Karpas-422 (cell line): ENCODE measurements around the gene SHISAL1. TPM values are rescaled to one million over a fixed set of nuclear protein-coding genes. Genes with fewer than 3 reads are reported as not detected.

Experiments used
- DNase-seq: peaks from one replicate; pipeline ENCODE4 v3.0.0-alpha.2; 2015
- H2AFZ ChIP-seq: fragments of 200-600 bp; sonication (generic); 2 replicates; pipeline ENCODE4 v1.6.1; 2014; ENCODE audit warnings: antibody characterized with exemption, low read length, mixed read lengths
- H3K27ac ChIP-seq: fragments of 200-600 bp; sonication (generic); 2 replicates; pipeline ENCODE4 v1.5.1; 2014; ENCODE audit warnings: mild to moderate bottlenecking, low read length, moderate library complexity
- H3K27me3 ChIP-seq: fragments of 200-600 bp; sonication (generic); 2 replicates; pipeline ENCODE4 v1.6.1; 2014; ENCODE audit warnings: low read length, mixed read lengths
- H3K36me3 ChIP-seq: fragments of 200-600 bp; sonication (generic); 2 replicates; pipeline ENCODE4 v1.6.1; 2014; ENCODE audit warnings: low read length, mixed read lengths; ENCODE audit not compliant: insufficient read depth
- H3K4me1 ChIP-seq: fragments of 200-600 bp; sonication (generic); 2 replicates; pipeline ENCODE4 v1.6.1; 2014; ENCODE audit warnings: mild to moderate bottlenecking, low read length, mixed read lengths
- H3K4me2 ChIP-seq: fragments of 200-600 bp; sonication (generic); 2 replicates; pipeline ENCODE4 v1.6.1; 2014; ENCODE audit warnings: low read length, low read depth, mild to moderate bottlenecking; ENCODE audit not compliant: poor library complexity, severe bottlenecking
- H3K4me3 ChIP-seq: fragments of 200-600 bp; sonication (generic); 2 replicates; pipeline ENCODE4 v1.5.1; 2014; ENCODE audit warnings: mild to moderate bottlenecking, antibody characterized with exemption, low read length, mixed read lengths
- H3K79me2 ChIP-seq: fragments of 200-600 bp; sonication (generic); 2 replicates; pipeline ENCODE4 v1.6.1; 2014; ENCODE audit warnings: mild to moderate bottlenecking, low read length, mixed read lengths
- H3K9ac ChIP-seq: fragments of 200-600 bp; sonication (generic); 2 replicates; pipeline ENCODE4 v1.6.0; 2014; ENCODE audit warnings: low read length
- H3K9me2 ChIP-seq: fragments of 200-600 bp; sonication (generic), shearing (Covaris generic); replicated peaks from 2 replicates; pipeline ENCODE4 v1.6.0; 2014; ENCODE audit warnings: mild to moderate bottlenecking, low read length, moderate library complexity; ENCODE audit not compliant: insufficient read depth
- H3K9me3 ChIP-seq: fragments of 300-700, 200-600 bp; sonication (generic); 2 replicates; pipeline ENCODE4 v1.6.1; 2014; ENCODE audit warnings: low read length, mixed read lengths
- H4K20me1 ChIP-seq: fragments of 200-600 bp; sonication (generic); 2 replicates; pipeline ENCODE4 v1.6.1; 2014; ENCODE audit warnings: mild to moderate bottlenecking, antibody characterized with exemption, low read length, low read depth; ENCODE audit not compliant: insufficient read depth
- total RNA-seq: library from RNA; depleted of rRNA; stranded (reverse); fragments of >200 nt; shearing (Covaris generic); gene quantifications from 2 replicates; pipeline ENCODE4 v1.2.3, GENCODE V29; 2014; ENCODE audit warnings: low replicate concordance

Gene SHISAL1
- total RNA-seq, 1 experiment from 2014 or later: not detected

- Histone ChIP-seq H3K36me3 (no peaks in the 10 kb centered on the region), H3K4me3 (no peak overlapping the region), H3K9ac (no peak overlapping the region), H3K27me3 (no peaks in the 10 kb centered on the region), H3K9me2 (no peaks in the 10 kb centered on the region), H3K4me1 (no peaks in the 10 kb centered on the region), H3K9me3 (0 out of 2 replicates have a peak, but pooled peaks cover 3% of the 10 kb centered on the region), H3K27ac (no peak overlapping the region), H2AFZ (no peak overlapping the region), H3K4me2 (no peak overlapping the region), H3K79me2 (no peaks in the 10 kb centered on the region), H4K20me1 (0 out of 2 replicates have a peak, but pooled peaks cover 5% of the 10 kb centered on the region)
- no peak for DNase-seq
Measured at GRCh38 chr22:44333847-44334635, 21.3 kb upstream of the SHISAL1 start.

GRCh38 chr22:44332946-44333345, 20.2 kb upstream of the SHISAL1 start:
- Histone ChIP-seq H3K4me2 (no peak overlapping the region), H3K9me3 (0 out of 2 replicates have a peak, but pooled peaks cover 3% of the 10 kb centered on the region), H3K9ac (no peak overlapping the region), H3K27me3 (no peaks in the 10 kb centered on the region), H3K9me2 (no peaks in the 10 kb centered on the region), H3K4me1 (no peaks in the 10 kb centered on the region), H3K4me3 (no peak overlapping the region), H3K36me3 (no peaks in the 10 kb centered on the region), H3K27ac (no peak overlapping the region), H2AFZ (no peak overlapping the region), H4K20me1 (0 out of 2 replicates have a peak, but pooled peaks cover 5% of the 10 kb centered on the region), H3K79me2 (no peaks in the 10 kb centered on the region)
- no peak for DNase-seq

- no peak for DNase-seq
- no peaks in the 10 kb centered on the region for H3K36me3 ChIP-seq
- no peak overlapping the region for H3K9ac ChIP-seq
- H2AFZ ChIP-seq: no peak overlapping the region
- no peak overlapping the region for H3K27ac ChIP-seq
- H3K27me3 ChIP-seq: no peaks in the 10 kb centered on the region
- H3K4me3 ChIP-seq: no peak overlapping the region
- H3K9me3 ChIP-seq: 0 out of 2 replicates have a peak, but pooled peaks cover 3% of the 10 kb centered on the region
- no peak overlapping the region for H3K4me2 ChIP-seq
- 0 out of 2 replicates have a peak, but pooled peaks cover 5% of the 10 kb centered on the region for H4K20me1 ChIP-seq
- H3K79me2 ChIP-seq: no peaks in the 10 kb centered on the region
- H3K4me1 ChIP-seq: no peaks in the 10 kb centered on the region
- no peaks in the 10 kb centered on the region for H3K9me2 ChIP-seq
Measured at GRCh38 chr22:44331881-44332714, 19.3 kb upstream of the SHISAL1 start.

GRCh38 chr22:44330744-44331660, 18.3 kb upstream of the SHISAL1 start:
- Histone ChIP-seq H3K36me3 (no peaks in the 10 kb centered on the region), H3K79me2 (no peaks in the 10 kb centered on the region), H3K4me3 (no peak overlapping the region), H2AFZ (no peak overlapping the region), H4K20me1 (0 out of 2 replicates have a peak, but pooled peaks cover 5% of the 10 kb centered on the region), H3K9me3 (0 out of 2 replicates have a peak, but pooled peaks cover 3% of the 10 kb centered on the region), H3K4me1 (no peaks in the 10 kb centered on the region), H3K4me2 (no peak overlapping the region), H3K27ac (no peak overlapping the region), H3K27me3 (no peaks in the 10 kb centered on the region), H3K9ac (no peak overlapping the region), H3K9me2 (no peaks in the 10 kb centered on the region)
- no peak for DNase-seq

DNA sequence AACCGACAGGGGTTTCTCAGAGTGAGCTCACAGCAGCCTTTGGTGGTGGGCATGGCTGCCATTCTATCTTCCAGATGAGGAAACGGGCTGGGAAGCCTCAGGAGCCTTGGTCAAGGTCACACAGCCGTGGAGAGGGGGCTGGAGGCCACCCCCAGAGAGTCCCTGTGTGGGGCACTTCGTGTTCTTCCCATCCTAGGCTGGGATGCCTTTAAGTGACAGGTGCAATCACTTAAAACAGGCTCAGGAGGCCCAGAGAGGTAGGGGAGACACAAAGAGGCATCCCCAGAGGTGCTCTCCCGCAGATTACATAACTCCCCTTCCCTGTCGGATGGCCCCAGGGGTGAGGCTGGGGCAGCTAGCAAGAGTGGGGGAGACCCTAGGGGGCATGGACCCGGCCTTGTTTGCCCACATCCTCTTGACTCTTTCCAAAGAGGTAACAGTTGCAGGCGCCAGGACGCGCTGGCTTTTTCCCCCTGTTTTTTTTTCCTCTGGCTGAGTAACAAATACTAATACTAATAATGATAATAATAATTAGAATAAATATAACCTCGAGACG, 17.5 kb upstream of the SHISAL1 start:
- no peak overlapping the region for H3K27ac ChIP-seq
- DNase-seq: no peak
- no peak overlapping the region for H3K4me2 ChIP-seq
- H3K27me3 ChIP-seq: no peaks in the 10 kb centered on the region
- no peaks in the 10 kb centered on the region for H3K79me2 ChIP-seq
- H3K9me3 ChIP-seq: 0 out of 2 replicates have a peak, but pooled peaks cover 3% of the 10 kb centered on the region
- no peak overlapping the region for H3K4me3 ChIP-seq
- H3K36me3 ChIP-seq: no peaks in the 10 kb centered on the region
- H4K20me1 ChIP-seq: 0 out of 2 replicates have a peak, but pooled peaks cover 5% of the 10 kb centered on the region
- no peak overlapping the region for H3K9ac ChIP-seq
- H3K4me1 ChIP-seq: no peaks in the 10 kb centered on the region
- no peak overlapping the region for H2AFZ ChIP-seq
- no peaks in the 10 kb centered on the region for H3K9me2 ChIP-seq

DNA sequence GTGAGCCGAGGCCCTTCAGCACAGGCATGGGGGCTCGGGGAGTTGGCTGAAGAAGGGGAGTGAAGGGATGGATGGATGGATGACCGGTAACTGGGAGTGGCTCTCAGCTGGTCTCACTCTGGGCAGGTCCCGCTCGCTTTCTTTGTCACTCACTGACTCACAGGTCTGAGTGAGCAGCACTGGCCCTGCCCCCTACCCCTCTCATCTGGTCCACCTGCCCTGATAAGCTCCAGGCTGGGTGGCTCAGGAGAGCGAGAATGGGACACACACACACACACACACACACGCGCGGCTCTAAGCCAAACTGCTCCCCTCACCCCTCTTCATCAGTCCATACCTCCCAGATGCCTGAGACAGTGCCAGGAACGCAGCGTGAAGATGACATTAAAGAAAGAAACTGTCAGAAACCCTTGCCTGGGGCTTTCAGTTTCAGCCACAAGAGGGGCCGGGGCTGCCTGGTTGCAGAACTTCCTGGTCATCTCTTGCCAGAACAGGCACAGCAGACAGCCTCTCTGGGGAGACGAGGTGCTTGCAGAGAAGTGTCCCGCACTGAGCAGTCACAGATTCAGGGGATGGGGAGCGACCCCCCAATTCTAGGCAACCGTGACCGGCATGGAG, 16.5 kb upstream of the SHISAL1 start:
- no peaks in the 10 kb centered on the region for H3K36me3 ChIP-seq
- H3K9ac ChIP-seq: no peak overlapping the region
- no peaks in the 10 kb centered on the region for H3K9me2 ChIP-seq
- no peaks in the 10 kb centered on the region for H3K4me1 ChIP-seq
- no peaks in the 10 kb centered on the region for H3K9me3 ChIP-seq
- H3K4me3 ChIP-seq: no peak overlapping the region
- H3K27me3 ChIP-seq: no peaks in the 10 kb centered on the region
- no peaks in the 10 kb centered on the region for H3K79me2 ChIP-seq
- no peak overlapping the region for H3K27ac ChIP-seq
- 0 out of 2 replicates have a peak, but pooled peaks cover 7% of the 10 kb centered on the region for H4K20me1 ChIP-seq
- DNase-seq: no peak
- no peak overlapping the region for H2AFZ ChIP-seq
- H3K4me2 ChIP-seq: no peak overlapping the region

DNA sequence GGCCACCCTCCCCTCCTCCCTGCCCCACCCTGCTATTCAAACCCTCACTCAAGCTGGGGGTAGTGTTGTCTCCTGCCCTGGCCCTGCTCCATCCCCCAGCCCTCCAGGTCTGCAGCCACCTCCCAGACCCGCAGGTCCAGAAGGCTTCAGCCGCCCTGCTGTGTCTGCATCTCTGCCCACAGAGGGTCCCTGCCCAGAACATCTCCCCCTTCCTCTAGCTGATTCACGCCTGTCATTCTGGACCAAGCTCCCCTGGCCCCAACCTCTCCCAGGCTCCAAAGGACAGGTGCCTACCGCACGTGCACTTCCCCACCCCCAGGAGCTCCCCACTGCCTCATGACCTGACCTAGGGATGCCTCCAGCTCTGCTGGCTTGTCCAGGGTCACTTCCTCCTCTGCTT, 16.0 kb upstream of the SHISAL1 start:
- H3K79me2 ChIP-seq: no peaks in the 10 kb centered on the region
- no peak overlapping the region for H2AFZ ChIP-seq
- H3K9ac ChIP-seq: no peak overlapping the region
- H3K9me2 ChIP-seq: no peaks in the 10 kb centered on the region
- no peaks in the 10 kb centered on the region for H3K36me3 ChIP-seq
- H3K4me3 ChIP-seq: no peak overlapping the region
- no peaks in the 10 kb centered on the region for H3K9me3 ChIP-seq
- no peaks in the 10 kb centered on the region for H3K27me3 ChIP-seq
- no peak overlapping the region for H3K27ac ChIP-seq
- no peak overlapping the region for H3K4me2 ChIP-seq
- no peaks in the 10 kb centered on the region for H3K4me1 ChIP-seq
- no peak for DNase-seq
- 0 out of 2 replicates have a peak, but pooled peaks cover 7% of the 10 kb centered on the region for H4K20me1 ChIP-seq
